ENCODE results near the gene PRSS56. TPM values are rescaled to one million over a fixed set of nuclear protein-coding genes. Genes with fewer than 3 reads are reported as not detected.

Gene PRSS56
- polyA plus RNA-seq, 1 donor (not counting 4 experiments of a cell fraction or from before 2014, with no cell fraction given): not detected

- Histone ChIP-seq H3K79me2 (ENCODE audit: control insufficient read depth, insufficient read depth, low read length) (no peaks in the 10 kb centered on the region), H3K36me3 (ENCODE audit: control insufficient read depth in 2 of 2, extremely low read depth in 1 of 2, insufficient read depth in 2 of 2, low read length in 2 of 2) (no peaks in the 10 kb centered on the region), H3K27me3 (ENCODE audit: control insufficient read depth, extremely low read depth, insufficient read depth, low read length) (peaks cover 9% of the 10 kb centered on the region), H3K4me3 (ENCODE audit: control insufficient read depth in 2 of 3, extremely low read depth in 1 of 3, insufficient read depth in 2 of 3, low read depth in 1 of 3, low read length in 3 of 3) (no peak overlapping the region), H3K4me2 (ENCODE audit: control insufficient read depth, extremely low read depth, insufficient read depth, low read depth, low read length) (no peak overlapping the region), H3K9ac (ENCODE audit: control insufficient read depth, extremely low read depth, insufficient read depth, low read length) (no peak overlapping the region), H3K9me1 (ENCODE audit: control insufficient read depth, extremely low read depth, insufficient read depth, low read length) (no peaks in the 10 kb centered on the region), H4K20me1 (ENCODE audit: control insufficient read depth, extremely low read depth, insufficient read depth, low read length) (no peaks in the 10 kb centered on the region), H3K4me1 (ENCODE audit: control insufficient read depth, extremely low read depth, insufficient read depth, low read length) (no peaks in the 10 kb centered on the region), H3K27ac (ENCODE audit: control insufficient read depth, insufficient read depth, low read length) (no peak overlapping the region), H2AFZ (ENCODE audit: control insufficient read depth, low read length) (no peak overlapping the region), H3K9me3 (ENCODE audit: control insufficient read depth, low read depth, low read length) (no peaks in the 10 kb centered on the region)
- dilution Hi-C loops (cut with MboI; ENCODE audit: extremely low pct_ligation_motif_present, low sequenced_read_pairs): no loop called here
- TF ChIP-seq EZH2 (IDR thresholded peaks at IDR 0.05; ENCODE audit: low read length): no peak
- TF ChIP-seq, protein P1, sequence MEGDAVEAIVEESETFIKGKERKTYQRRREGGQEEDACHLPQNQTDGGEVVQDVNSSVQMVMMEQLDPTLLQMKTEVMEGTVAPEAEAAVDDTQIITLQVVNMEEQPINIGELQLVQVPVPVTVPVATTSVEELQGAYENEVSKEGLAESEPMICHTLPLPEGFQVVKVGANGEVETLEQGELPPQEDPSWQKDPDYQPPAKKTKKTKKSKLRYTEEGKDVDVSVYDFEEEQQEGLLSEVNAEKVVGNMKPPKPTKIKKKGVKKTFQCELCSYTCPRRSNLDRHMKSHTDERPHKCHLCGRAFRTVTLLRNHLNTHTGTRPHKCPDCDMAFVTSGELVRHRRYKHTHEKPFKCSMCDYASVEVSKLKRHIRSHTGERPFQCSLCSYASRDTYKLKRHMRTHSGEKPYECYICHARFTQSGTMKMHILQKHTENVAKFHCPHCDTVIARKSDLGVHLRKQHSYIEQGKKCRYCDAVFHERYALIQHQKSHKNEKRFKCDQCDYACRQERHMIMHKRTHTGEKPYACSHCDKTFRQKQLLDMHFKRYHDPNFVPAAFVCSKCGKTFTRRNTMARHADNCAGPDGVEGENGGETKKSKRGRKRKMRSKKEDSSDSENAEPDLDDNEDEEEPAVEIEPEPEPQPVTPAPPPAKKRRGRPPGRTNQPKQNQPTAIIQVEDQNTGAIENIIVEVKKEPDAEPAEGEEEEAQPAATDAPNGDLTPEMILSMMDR (optimal IDR thresholded peaks at IDR 0.05 in 1 of 3, IDR thresholded peaks at IDR 0.05 in 1 of 3, conservative IDR thresholded peaks at IDR 0.05 in 1 of 3; ENCODE audit: extremely low read depth in 1 of 3, insufficient read depth in 2 of 3, low read length in 3 of 3): no peak
- no peak for DNase-seq (ENCODE audit: low read depth, low spot score)
- FAIRE-seq: no peak
Measured at GRCh38 chr2:232493701-232494474, 26.3 kb upstream of the PRSS56 start.

DNA sequence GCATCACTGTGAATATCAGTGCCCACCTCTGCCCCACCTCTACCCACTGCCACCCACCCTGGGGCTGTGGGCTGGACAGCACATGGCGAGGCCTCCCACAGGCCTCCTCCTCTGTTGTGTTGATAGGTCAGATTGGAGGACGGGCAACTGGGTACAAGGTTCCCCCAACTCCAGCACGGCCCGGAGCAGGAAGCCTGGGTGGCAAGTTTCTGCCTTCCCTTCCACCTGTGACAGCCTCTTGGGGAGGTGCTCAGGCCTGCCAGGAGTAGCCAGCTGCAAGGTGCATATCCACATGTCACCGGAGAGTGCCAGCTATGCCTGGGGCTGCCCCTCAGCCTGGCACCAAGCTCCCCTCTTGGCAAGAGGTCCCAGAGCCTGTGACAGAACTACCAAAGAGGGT lies 25.6 kb upstream of the PRSS56 start:
- H3K27ac ChIP-seq (ENCODE audit: control insufficient read depth, insufficient read depth, low read length): no peak overlapping the region
- no peak overlapping the region for H3K9ac ChIP-seq (ENCODE audit: control insufficient read depth, extremely low read depth, insufficient read depth, low read length)
- DNase-seq (ENCODE audit: low read depth, low spot score): no peak
- H3K79me2 ChIP-seq (ENCODE audit: control insufficient read depth, insufficient read depth, low read length): no peaks in the 10 kb centered on the region
- H3K4me1 ChIP-seq (ENCODE audit: control insufficient read depth, extremely low read depth, insufficient read depth, low read length): no peaks in the 10 kb centered on the region
- dilution Hi-C loops (cut with MboI; ENCODE audit: extremely low pct_ligation_motif_present, low sequenced_read_pairs): no loop called here
- no peak overlapping the region for H3K4me3 ChIP-seq (ENCODE audit: control insufficient read depth in 2 of 3, extremely low read depth in 1 of 3, insufficient read depth in 2 of 3, low read depth in 1 of 3, low read length in 3 of 3)
- H3K9me3 ChIP-seq (ENCODE audit: control insufficient read depth, low read depth, low read length): no peaks in the 10 kb centered on the region
- peaks cover 2% of the 10 kb centered on the region for H3K27me3 ChIP-seq (ENCODE audit: control insufficient read depth, extremely low read depth, insufficient read depth, low read length)
- H3K4me2 ChIP-seq (ENCODE audit: control insufficient read depth, extremely low read depth, insufficient read depth, low read depth, low read length): no peak overlapping the region
- H4K20me1 ChIP-seq (ENCODE audit: control insufficient read depth, extremely low read depth, insufficient read depth, low read length): no peaks in the 10 kb centered on the region
- FAIRE-seq: no peak
- H2AFZ ChIP-seq (ENCODE audit: control insufficient read depth, low read length): no peak overlapping the region
- H3K36me3 ChIP-seq (ENCODE audit: control insufficient read depth in 2 of 2, extremely low read depth in 1 of 2, insufficient read depth in 2 of 2, low read length in 2 of 2): no peaks in the 10 kb centered on the region
- H3K9me1 ChIP-seq (ENCODE audit: control insufficient read depth, extremely low read depth, insufficient read depth, low read length): no peaks in the 10 kb centered on the region
- TF ChIP-seq, protein P1 (optimal IDR thresholded peaks at IDR 0.05 in 1 of 3, IDR thresholded peaks at IDR 0.05 in 1 of 3, conservative IDR thresholded peaks at IDR 0.05 in 1 of 3; ENCODE audit: extremely low read depth in 1 of 3, insufficient read depth in 2 of 3, low read length in 3 of 3): no peak
- no peak for TF ChIP-seq EZH2 (IDR thresholded peaks at IDR 0.05; ENCODE audit: low read length)
